Body of pancreas (tissue), 4 donors: ENCODE measurements around the gene TAPT1. TPM values are rescaled to one million over a fixed set of nuclear protein-coding genes. Genes with fewer than 3 reads are reported as not detected.
A peak's percentile ranks its signal among the peaks of the same experiment; 100 is the strongest.

ENCODE experiments used
- ATAC-seq: fragments of 150-250 bp; one replicate; pipeline ENCODE4 v1.9.1; 2016
- DNase-seq, 4 donors: peaks; one replicate each; pipeline ENCODE4 v3.0.0-alpha.2; 2019
- H3K27ac ChIP-seq, 4 donors: fragments of 200-600 bp; sonication (generic); 1 replicate in 3 of 4; 2 replicates in 1 of 4; pipeline versions ENCODE4 v1.5.1 to v1.6.1; 2016 to 2019; ENCODE audit warnings: mild to moderate bottlenecking in 1 of 4, mixed read lengths in 1 of 4, moderate library complexity in 1 of 4
- H3K27me3 ChIP-seq, 2 donors: fragments of 200-600 bp; sonication (generic); one replicate each; pipeline ENCODE4 v1.6.0; 2016; ENCODE audit warnings: mild to moderate bottlenecking in 1 of 2
- H3K36me3 ChIP-seq, 2 donors: fragments of 200-600 bp; sonication (generic); replicated peaks in 1 of 2; 2 replicates each; pipeline ENCODE4 v1.5.1; 2016; ENCODE audit warnings: low read depth in 2 of 2; ENCODE audit not compliant: insufficient read depth in 1 of 2
- H3K4me1 ChIP-seq: fragments of 200-600 bp; sonication (generic); one replicate; pipeline ENCODE4 v1.6.0; 2016
- H3K4me3 ChIP-seq, 2 donors: fragments of 200-600 bp; sonication (generic); 1 replicate in 1 of 2; 2 replicates in 1 of 2; pipeline ENCODE4 v1.5.1; 2016 to 2019
- H3K9me3 ChIP-seq, 3 donors: fragments of 200-600 bp; sonication (generic); 1 replicate in 2 of 3; 2 replicates in 1 of 3; pipeline ENCODE4 v1.5.1; 2016
- POLR2A ChIP-seq, 3 donors: fragments of 450-650 bp; IDR thresholded peaks; one replicate each; pipeline ENCODE4 v1.6.1; 2016; ENCODE audit warnings: antibody characterized with exemption in 3 of 3, mild to moderate bottlenecking in 2 of 3
- WGBS, 2 donors: methylation state at CpG; one replicate each; pipeline ENCODE4 v1.1.5; 2017; 5-methylcytosine and 5-hydroxymethylcytosine counted together
- intact Hi-C: fragments of 100-400 bp; cut with DNase I; formaldehyde crosslinking; loops from one replicate; pipeline ENCODE4 v1.15.1; 2023
- total RNA-seq, 2 donors: library from RNA; depleted of rRNA; stranded (reverse); fragments of >200 nt; gene quantifications; one replicate each; pipeline ENCODE4 v1.1.0, GENCODE V29; 2016
- TF ChIP-seq, protein P1 (sequence below), 7 experiments: fragments of 450-650 bp in 4 of 7; fragments of 200-600 bp in 3 of 7; sonication (generic) in 3 of 7; IDR thresholded peaks; one replicate each; pipeline ENCODE4 v1.5.1; 2016 to 2019; ENCODE audit warnings: antibody characterized with exemption in 7 of 7

TAPT1 gene
- total RNA-seq, 2 donors from 2014 or later = 26.4 to 30.9 TPM

- Histone ChIP-seq H3K4me3 (no peak overlapping the region), H3K27me3 (no peaks in the 10 kb centered on the region), H3K4me1 (no peaks in the 10 kb centered on the region), H3K9me3 (no peaks in the 10 kb centered on the region), H3K27ac (no peak overlapping the region), H3K36me3 (no peaks in the 10 kb centered on the region)
- no peak for ATAC-seq
- 29 to 64% methylated on average over 1 of the region's 1 CpG for WGBS, 2 donors
- no peak for DNase-seq
- intact Hi-C loops = loop anchor here (5.0 to 10.0 kb wide), 2 partner anchors 247 to 384 kb away; no protein-coding TSS in a partner anchor
- TF ChIP-seq, protein P1, sequence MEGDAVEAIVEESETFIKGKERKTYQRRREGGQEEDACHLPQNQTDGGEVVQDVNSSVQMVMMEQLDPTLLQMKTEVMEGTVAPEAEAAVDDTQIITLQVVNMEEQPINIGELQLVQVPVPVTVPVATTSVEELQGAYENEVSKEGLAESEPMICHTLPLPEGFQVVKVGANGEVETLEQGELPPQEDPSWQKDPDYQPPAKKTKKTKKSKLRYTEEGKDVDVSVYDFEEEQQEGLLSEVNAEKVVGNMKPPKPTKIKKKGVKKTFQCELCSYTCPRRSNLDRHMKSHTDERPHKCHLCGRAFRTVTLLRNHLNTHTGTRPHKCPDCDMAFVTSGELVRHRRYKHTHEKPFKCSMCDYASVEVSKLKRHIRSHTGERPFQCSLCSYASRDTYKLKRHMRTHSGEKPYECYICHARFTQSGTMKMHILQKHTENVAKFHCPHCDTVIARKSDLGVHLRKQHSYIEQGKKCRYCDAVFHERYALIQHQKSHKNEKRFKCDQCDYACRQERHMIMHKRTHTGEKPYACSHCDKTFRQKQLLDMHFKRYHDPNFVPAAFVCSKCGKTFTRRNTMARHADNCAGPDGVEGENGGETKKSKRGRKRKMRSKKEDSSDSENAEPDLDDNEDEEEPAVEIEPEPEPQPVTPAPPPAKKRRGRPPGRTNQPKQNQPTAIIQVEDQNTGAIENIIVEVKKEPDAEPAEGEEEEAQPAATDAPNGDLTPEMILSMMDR (IDR thresholded peaks at IDR 0.05) = no peak
- TF ChIP-seq POLR2A (IDR thresholded peaks at IDR 0.05) = no peak
These were observed 43.0 kb upstream of the TAPT1 start for GRCh38 chr4:16269240-16269639.

GRCh38 chr4:16268290-16268689, 42.0 kb upstream of the TAPT1 start:
- intact Hi-C loops = loop anchor here (5.0 to 10.0 kb wide), 2 partner anchors 246 to 383 kb away; no protein-coding TSS in a partner anchor
- Histone ChIP-seq H3K27ac (no peak overlapping the region), H3K4me1 (no peaks in the 10 kb centered on the region), H3K27me3 (no peaks in the 10 kb centered on the region), H3K4me3 (no peak overlapping the region), H3K36me3 (no peaks in the 10 kb centered on the region), H3K9me3 (no peaks in the 10 kb centered on the region)
- DNase-seq (no peak), ATAC-seq (no peak)
- no peak for TF ChIP-seq POLR2A (IDR thresholded peaks at IDR 0.05)
- TF ChIP-seq, protein P1 (IDR thresholded peaks at IDR 0.05) = no peak
- WGBS, 2 donors = 41 to 49% methylated on average over 3 of the region's 3 CpGs

DNA sequence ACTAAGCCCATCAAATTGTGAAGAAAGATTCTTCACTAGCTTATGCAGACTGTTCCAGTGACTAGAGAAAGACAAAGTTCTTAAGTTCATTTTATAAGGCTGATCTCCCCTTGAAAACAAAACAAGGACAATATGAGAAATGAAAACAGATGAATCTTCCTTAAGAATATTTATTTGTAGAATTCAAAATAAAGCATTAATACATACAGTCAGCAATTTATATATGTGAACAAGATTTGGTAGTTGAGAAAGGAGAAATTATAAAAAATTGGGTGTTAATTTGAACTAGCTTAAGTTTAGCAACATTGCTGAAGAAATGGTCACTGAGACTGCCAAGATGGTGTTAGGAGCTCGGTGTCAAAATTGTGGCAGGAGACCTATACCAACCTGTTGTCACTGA, 41.4 kb upstream of the TAPT1 start:
- intact Hi-C loops = loop anchor here (5.0 to 10.0 kb wide), 2 partner anchors 245 to 383 kb away; no protein-coding TSS in a partner anchor
- TF ChIP-seq, protein P1 (IDR thresholded peaks at IDR 0.05) = no peak
- no peak for TF ChIP-seq POLR2A (IDR thresholded peaks at IDR 0.05)
- ATAC-seq = no peak

GRCh38 chr4:16265820-16266219, 39.5 kb upstream of the TAPT1 start:
- Histone ChIP-seq H3K4me1 (no peaks in the 10 kb centered on the region), H3K27ac (no peak overlapping the region), H3K4me3 (no peak overlapping the region), H3K36me3 (no peaks in the 10 kb centered on the region), H3K27me3 (no peaks in the 10 kb centered on the region), H3K9me3 (no peaks in the 10 kb centered on the region)
- intact Hi-C loops = loop anchor here (5.0 to 10.0 kb wide), 2 partner anchors 244 to 381 kb away; no protein-coding TSS in a partner anchor
- TF ChIP-seq POLR2A (IDR thresholded peaks at IDR 0.05) = no peak
- TF ChIP-seq, protein P1 (IDR thresholded peaks at IDR 0.05) = no peak
- WGBS, 2 donors = 98 to 100% methylated on average over 2 to 3 of the region's 3 CpGs
- DNase-seq = no peak
- no peak for ATAC-seq

More for the DNA sequence above, 41.4 kb upstream of the TAPT1 start:
- Histone ChIP-seq H3K27ac (no peak overlapping the region), H3K36me3 (no peaks in the 10 kb centered on the region), H3K4me3 (no peak overlapping the region), H3K9me3 (no peaks in the 10 kb centered on the region), H3K4me1 (no peaks in the 10 kb centered on the region), H3K27me3 (no peaks in the 10 kb centered on the region)
- no peak for DNase-seq
- WGBS, 2 donors = 92 to 96% methylated on average over 1 of the region's 1 CpG

GRCh38 chr4:16264798-16265197, 38.5 kb upstream of the TAPT1 start:
- ATAC-seq = no peak
- WGBS, 2 donors = 15 to 22% methylated on average over 3 of the region's 3 CpGs

More at GRCh38 chr4:16264798-16265197, 38.5 kb upstream of the TAPT1 start:
- Histone ChIP-seq H3K4me3 (no peak overlapping the region), H3K9me3 (no peaks in the 10 kb centered on the region), H3K36me3 (no peaks in the 10 kb centered on the region), H3K4me1 (no peaks in the 10 kb centered on the region), H3K27me3 (no peaks in the 10 kb centered on the region), H3K27ac (no peak overlapping the region)
- TF ChIP-seq, protein P1 (IDR thresholded peaks at IDR 0.05) = peak; percentile 22 to 68 (median 59)
- no peak for TF ChIP-seq POLR2A (IDR thresholded peaks at IDR 0.05)
- DNase-seq = peak in 1 of 4 donors; percentile 24
- intact Hi-C loops = loop anchor here (5.0 to 10.0 kb wide), 2 partner anchors 242 to 380 kb away; no protein-coding TSS in a partner anchor
